ENCODE results near the gene OTOF.

GRCh38 chr2:26471766-26472706 lies 5.9 kb downstream of the OTOF start:
- TF ChIP-seq GMEB2 (CRISPR knock-in tag; IDR thresholded peaks at IDR 0.05; ENCODE audit: low read depth) (no peak), CTCF (CRISPR knock-in tag; IDR thresholded peaks at IDR 0.05) (peak; percentile 65), NBN (conservative IDR thresholded peaks at IDR 0.05) (no peak), ZBTB20 (CRISPR knock-in tag; IDR thresholded peaks at IDR 0.05; ENCODE audit: borderline replicate concordance, low read depth) (no peak), NFIC (IDR thresholded peaks at IDR 0.05; ENCODE audit: low read length) (no peak), POLR2AphosphoS5 (IDR thresholded peaks at IDR 0.05; ENCODE audit: low read depth, low read length) (no peak), PHF21A (CRISPR knock-in tag; IDR thresholded peaks at IDR 0.05) (no peak), ZNF17 (CRISPR knock-in tag; IDR thresholded peaks at IDR 0.05) (no peak), ZKSCAN8 (CRISPR knock-in tag; IDR thresholded peaks at IDR 0.05; ENCODE audit: borderline replicate concordance) (no peak), JUNB (CRISPR knock-in tag; IDR thresholded peaks at IDR 0.05; ENCODE audit: borderline replicate concordance) (no peak)

Data from HepG2 (cell line).